NK-92 (cell line): Measurements from ENCODE around the gene LPXN.

ENCODE experiments used
- DNase-seq: peaks from one replicate; lab custom pipeline; 2025; ENCODE audit not compliant: unreplicated experiment; lab: John Stamatoyannopoulos, UW

Gene LPXN

DNA sequence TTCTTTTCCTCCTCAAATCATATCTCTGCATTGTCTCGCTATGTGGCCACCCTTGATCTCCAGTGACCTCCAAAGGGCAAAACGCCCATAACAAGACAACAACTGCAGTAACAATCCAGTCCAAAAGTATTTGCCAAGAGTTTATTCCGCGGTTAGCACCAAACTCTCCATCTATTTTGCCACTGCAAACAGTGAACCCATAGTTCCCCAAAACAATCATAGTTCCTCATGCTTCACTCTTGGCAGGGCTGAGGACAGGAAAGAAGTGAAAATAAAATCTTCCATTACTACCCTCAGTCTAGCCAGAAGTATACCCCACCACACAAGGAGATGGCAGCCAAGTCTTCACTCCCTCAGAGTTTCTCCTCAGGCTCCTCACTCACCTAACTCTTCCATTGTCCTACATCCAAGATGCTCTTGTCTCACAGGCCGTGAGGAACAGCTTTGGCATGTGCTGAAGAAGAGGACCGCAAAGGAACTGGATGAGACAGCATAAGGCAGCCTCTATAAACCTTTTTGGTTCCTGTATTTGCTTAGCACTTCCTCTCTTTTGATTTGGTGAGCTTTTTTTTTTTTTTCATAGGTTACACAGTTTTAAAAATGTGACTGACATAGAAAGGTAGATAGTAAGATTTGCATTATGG lies at the start of gene LPXN:
Gene LPXN (minus strand): TSS at position 480 of the 644 bp plus-strand sequence. CDS start 84 bp downstream, at position 396.
- DNase-seq: no peak

- no peak for DNase-seq
Observed at GRCh38 chr11:58625086-58625485, 49.4 kb upstream of the LPXN start.

DNA sequence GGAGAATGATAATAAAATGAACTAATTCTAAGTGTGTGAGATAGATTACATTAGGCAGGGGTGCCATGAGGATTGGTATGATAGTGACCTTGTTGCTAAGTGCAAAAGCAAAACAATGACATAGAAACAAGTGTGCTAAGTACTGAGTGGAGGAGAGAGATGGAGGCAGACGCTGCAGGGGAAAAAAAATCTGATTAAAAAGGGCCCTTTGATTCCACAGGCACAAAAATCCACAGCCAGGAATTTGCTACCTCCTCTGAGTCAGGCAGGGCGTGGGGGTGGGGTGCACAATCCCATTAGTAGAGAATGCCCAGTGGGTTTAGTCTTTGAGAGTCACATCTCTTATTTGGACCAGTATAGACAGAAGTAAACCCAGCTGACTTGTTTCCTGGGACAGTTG lies 46.7 kb upstream of the LPXN start, which contains the start of gene CNTF:
Gene CNTF (plus strand): TSS at position 322 of the 400 bp plus-strand sequence. CDS start 88 bp downstream, outside the sequence.
- no peak for DNase-seq

GRCh38 chr11:58621586-58622262 lies 46.1 kb upstream of the LPXN start:
- no peak for DNase-seq

GRCh38 chr11:58617976-58618557 lies 42.4 kb upstream of the LPXN start:
- no peak for DNase-seq

DNA sequence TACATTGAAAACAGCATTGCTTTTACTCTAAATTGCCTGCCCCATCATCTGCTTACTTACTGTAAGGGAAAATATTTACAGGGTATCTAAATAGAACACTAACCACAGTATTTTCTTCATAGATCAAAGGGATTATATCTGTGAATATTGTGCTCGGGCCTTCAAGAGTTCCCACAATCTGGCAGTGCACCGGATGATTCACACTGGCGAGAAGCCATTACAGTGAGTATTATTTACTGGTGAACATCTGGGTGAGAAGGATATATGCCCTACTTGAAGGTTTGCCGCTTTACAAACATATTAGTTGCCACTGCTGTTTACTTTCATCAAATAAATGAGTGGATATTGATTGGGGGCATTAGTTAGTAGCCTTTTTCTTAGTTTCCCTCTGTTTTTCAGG lies 40.9 kb upstream of the LPXN start:
- DNase-seq: no peak

- DNase-seq: no peak
Observed at GRCh38 chr11:58615559-58615958, 39.9 kb upstream of the LPXN start.

DNA sequence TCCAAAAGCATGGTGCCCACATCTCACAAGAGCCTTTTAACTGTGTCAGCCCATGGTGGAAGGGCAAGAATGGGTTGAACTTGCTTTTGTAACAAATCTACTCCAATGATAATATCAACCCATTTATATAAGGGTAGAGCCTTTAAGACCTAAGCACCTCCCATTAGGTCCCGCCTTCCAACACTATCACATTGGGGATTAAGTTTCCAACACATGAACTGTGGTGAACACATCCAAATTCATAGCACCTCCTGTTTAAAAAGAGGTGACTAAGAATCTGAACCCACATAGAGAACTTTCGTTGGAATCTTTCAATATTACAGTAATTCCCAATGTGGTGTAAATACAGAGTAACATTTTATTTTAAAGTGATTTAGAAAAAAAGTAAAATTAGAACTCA lies 37.6 kb upstream of the LPXN start:
- no peak for DNase-seq

DNA sequence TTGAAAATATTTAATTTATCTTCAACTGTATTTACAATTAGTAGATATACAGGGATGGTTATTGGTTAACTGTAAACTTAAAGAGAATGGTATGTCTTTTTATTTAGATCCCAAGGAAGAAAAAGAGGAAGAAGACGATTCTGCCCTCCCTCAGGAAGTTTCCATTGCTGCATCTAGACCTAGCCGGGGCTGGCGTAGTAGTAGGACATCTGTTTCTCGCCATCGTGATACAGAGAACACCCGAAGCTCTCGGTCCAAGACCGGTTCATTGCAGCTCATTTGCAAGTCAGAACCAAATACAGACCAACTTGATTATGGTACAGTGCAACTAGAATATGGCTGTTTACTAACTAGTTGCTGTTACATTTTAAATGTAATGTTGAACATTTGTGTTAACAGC lies 34.1 kb upstream of the LPXN start:
- DNase-seq: no peak

DNA sequence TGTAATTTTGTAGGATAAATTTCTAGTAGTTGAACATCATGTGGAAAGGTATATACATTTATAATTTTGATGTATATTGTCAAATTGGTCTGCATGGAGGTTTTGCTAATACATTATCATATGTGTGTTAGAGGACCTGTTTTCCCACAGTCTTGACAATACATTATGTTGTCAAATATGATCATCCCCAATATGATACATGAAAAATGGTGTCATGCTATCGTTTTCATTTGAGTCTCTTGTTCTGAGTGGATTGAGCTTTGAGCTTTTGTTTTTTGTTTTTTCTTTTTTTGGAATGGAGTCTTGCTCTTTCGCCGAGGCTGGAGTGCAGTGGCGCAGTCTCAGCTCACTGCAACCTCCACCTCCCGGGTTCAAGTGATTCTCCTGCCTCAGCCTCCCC lies 32.7 kb upstream of the LPXN start:
- DNase-seq: no peak

GRCh38 chr11:58606930-58607714 lies 31.5 kb upstream of the LPXN start:
- no peak for DNase-seq

- no peak for DNase-seq
Observed at GRCh38 chr11:58600510-58600909, 24.9 kb upstream of the LPXN start.

GRCh38 chr11:58597486-58598144 lies 22.0 kb upstream of the LPXN start:
- no peak for DNase-seq

GRCh38 chr11:58596621-58597020 lies 21.0 kb upstream of the LPXN start:
- DNase-seq: no peak

- DNase-seq: no peak
Observed at GRCh38 chr11:58594826-58595225, 19.2 kb upstream of the LPXN start.

DNA sequence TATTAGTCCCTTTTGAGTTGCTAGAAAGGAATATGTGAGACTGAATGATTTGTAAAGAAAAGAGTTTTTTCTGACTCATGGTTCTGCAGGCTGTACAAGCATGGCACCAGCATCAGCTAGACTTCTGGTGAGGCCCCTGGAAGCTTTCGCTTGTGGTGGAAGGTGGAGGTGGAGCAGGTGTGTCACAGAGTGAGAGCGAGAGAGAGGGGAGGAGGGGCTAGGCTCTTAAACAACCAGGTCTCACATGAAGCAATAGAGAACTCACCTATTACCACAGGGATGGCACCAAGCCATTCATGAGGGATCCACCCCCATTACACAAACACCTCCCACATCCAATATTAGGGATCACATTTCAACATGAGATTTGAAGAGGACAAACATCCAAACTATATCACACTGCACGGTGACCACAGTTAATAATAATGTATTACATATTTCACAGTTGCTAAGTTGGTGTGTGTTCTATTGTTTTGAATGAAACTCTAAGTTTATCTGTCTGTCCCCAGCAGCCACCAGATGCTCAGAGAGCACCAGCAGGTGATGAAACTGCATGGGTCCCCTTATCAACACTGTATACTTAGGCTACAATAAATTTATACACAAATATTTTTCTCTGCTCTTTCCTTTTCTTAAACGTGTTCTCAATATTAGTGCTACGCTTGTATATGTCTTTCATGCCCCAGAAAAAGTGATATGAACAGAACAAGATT lies 17.3 kb upstream of the LPXN start:
- no peak for DNase-seq

DNA sequence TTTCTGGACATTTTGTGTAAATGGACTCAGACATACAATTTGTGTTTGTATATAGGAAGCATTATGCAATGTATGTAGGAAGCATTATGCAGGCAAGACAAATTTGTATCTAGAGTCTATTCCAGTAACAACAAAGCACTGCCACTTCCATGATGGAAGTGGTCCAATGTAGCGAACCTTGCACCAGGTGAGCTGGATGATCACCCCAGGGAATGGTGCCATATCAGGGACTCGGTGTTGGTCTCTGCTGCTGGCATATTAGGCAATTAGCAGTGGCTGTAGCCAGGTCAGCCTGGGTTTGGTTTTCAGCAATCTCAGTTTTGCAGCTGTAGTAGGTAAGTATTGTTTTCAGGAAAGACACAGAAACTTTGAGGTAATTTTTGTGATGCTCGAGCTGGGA lies 16.0 kb upstream of the LPXN start:
- no peak for DNase-seq

DNA sequence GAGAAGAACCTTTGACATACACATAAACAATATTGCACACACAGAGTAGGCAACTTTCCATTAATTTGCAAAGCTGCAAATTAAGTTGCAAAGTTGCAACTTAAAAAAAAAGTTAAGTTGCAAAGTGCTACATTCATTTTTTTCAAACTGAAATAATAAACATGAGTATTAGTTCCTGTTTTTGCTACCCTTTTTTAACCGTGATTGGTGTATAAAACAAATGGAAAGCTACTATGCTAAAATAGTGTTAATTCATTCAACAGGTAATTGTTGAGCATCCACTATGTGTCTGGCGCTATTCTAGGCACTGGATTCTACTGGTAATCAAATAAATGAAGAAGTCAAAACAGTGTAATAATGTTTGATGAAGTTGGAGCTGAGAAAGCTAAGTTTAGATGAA lies 11.3 kb upstream of the LPXN start:
- no peak for DNase-seq

- DNase-seq: no peak
Observed at GRCh38 chr11:58582437-58582836, 6.8 kb upstream of the LPXN start.

- DNase-seq: no peak
Observed at GRCh38 chr11:58580311-58580710, 4.7 kb upstream of the LPXN start.
